SU-DHL-6 (cell line): ENCODE results near the gene ZNF548.

Experiments
- CTCF ChIP-seq: fragments of 200-600 bp; sonication (generic); IDR thresholded peaks from one replicate; pipeline ENCODE4 v1.5.1; 2017; ENCODE audit warnings: antibody characterized with exemption, mild to moderate bottlenecking, low read length, moderate library complexity; ENCODE audit not compliant: insufficient read depth, poor library complexity, severe bottlenecking
- EZH2phosphoT487 ChIP-seq: fragments of 200-600 bp; sonication (generic), shearing (Covaris generic); conservative IDR thresholded peaks from 2 replicates; pipeline ENCODE4 v1.6.1; 2018; ENCODE audit warnings: mild to moderate bottlenecking, antibody characterized with exemption, low read length, moderate library complexity, mixed read lengths

- TF ChIP-seq CTCF (no peak), EZH2phosphoT487 (no peak)
Measured at GRCh38 chr19:57443121-57443696, 53.6 kb downstream of the ZNF548 start.
